HEK293 (cell line): ENCODE measurements around the gene RASD2.

ENCODE experiments used
- CTCF ChIA-PET: fragments of 350-600 bp; formaldehyde crosslinking; extraction: SDS; loops from one replicate; lab custom pipeline; 2021; ENCODE audit warnings: antibody characterized with exemption; lab: Yijun Ruan, JAX
- POLR2A ChIA-PET: fragments of 300-600 bp; formaldehyde crosslinking; extraction: SDS; loops from one replicate; lab custom pipeline; 2020; ENCODE audit warnings: antibody characterized with exemption, inconsistent platforms; lab: Yijun Ruan, JAX
- H3K27ac ChIP-seq: fragments of 200-500 bp; sonication (Bioruptor generic); 2 replicates; pipeline ENCODE4 v1.5.1; 2014; ENCODE audit warnings: low read depth, low read length, control low read depth, inconsistent platforms; ENCODE audit errors: extremely low read depth
- H3K36me3 ChIP-seq, 2 experiments: fragments of 200-500 bp in 1 of 2; sonication (Bioruptor generic) in 1 of 2; 1 replicate in 1 of 2; 2 replicates in 1 of 2; pipeline ENCODE4 v1.5.1; 2014 to 2017; ENCODE audit warnings: inconsistent platforms in 2 of 2, low read length in 2 of 2; ENCODE audit not compliant: control insufficient read depth in 2 of 2, insufficient read depth in 1 of 2
- H3K4me1 ChIP-seq: fragments of 200-500 bp; sonication (Bioruptor generic); 2 replicates; pipeline ENCODE4 v1.5.1; 2014; ENCODE audit warnings: mild to moderate bottlenecking, low read length, inconsistent platforms; ENCODE audit not compliant: control insufficient read depth, insufficient read depth
- H3K4me3 ChIP-seq: 2 replicates; pipeline ENCODE4 v1.5.1; 2011; ENCODE audit warnings: low read depth, mild to moderate bottlenecking, control low read depth, low read length, moderate library complexity
- H3K9me3 ChIP-seq: fragments of 200-500 bp; sonication (Bioruptor generic); 2 replicates; pipeline ENCODE4 v1.5.1; 2014; ENCODE audit warnings: low read depth, low read length, inconsistent platforms; ENCODE audit not compliant: control insufficient read depth, insufficient read depth
- EGR2 ChIP-seq: fragments of 450-650 bp; formaldehyde crosslinking; IDR thresholded peaks from 2 replicates; pipeline ENCODE4 v1.5.1; 2016; ENCODE audit warnings: low read depth, missing biosample characterization, missing genetic modification characterization
- GLI2 ChIP-seq: fragments of 450-650 bp; formaldehyde crosslinking; IDR thresholded peaks from 2 replicates; pipeline ENCODE4; 2017; ENCODE audit warnings: missing biosample characterization, missing genetic modification characterization, low read depth, borderline replicate concordance
- SP2 ChIP-seq: fragments of 450-650 bp; formaldehyde crosslinking; IDR thresholded peaks from 2 replicates; pipeline ENCODE4 v1.5.1; 2016; ENCODE audit warnings: missing biosample characterization, missing genetic modification characterization
- SP7 ChIP-seq: fragments of 450-650 bp; formaldehyde crosslinking; IDR thresholded peaks from 2 replicates; pipeline ENCODE4 v1.5.1; 2016; ENCODE audit warnings: missing biosample characterization, missing genetic modification characterization
- WT1 ChIP-seq: fragments of 450-650 bp; formaldehyde crosslinking; IDR thresholded peaks from 2 replicates; pipeline ENCODE4 v1.5.1; 2016; ENCODE audit warnings: missing biosample characterization, missing genetic modification characterization
- YY2 ChIP-seq: fragments of 450-650 bp; formaldehyde crosslinking; IDR thresholded peaks from 2 replicates; pipeline ENCODE4 v1.5.1; 2016; ENCODE audit warnings: missing biosample characterization, missing genetic modification characterization
- ZBTB49 ChIP-seq: fragments of 450-650 bp; formaldehyde crosslinking; IDR thresholded peaks from 2 replicates; pipeline ENCODE4 v1.5.1; 2016; ENCODE audit warnings: missing biosample characterization, missing genetic modification characterization, low read depth
- ZBTB8A ChIP-seq: fragments of 450-650 bp; formaldehyde crosslinking; IDR thresholded peaks from 2 replicates; pipeline ENCODE4 v1.5.1; 2016; ENCODE audit warnings: missing biosample characterization, missing genetic modification characterization
- ZEB2 ChIP-seq: fragments of 450-650 bp; formaldehyde crosslinking; IDR thresholded peaks from 2 replicates; pipeline ENCODE4 v1.5.1; 2016; ENCODE audit warnings: missing biosample characterization, missing genetic modification characterization
- ZFHX2 ChIP-seq: fragments of 450-650 bp; formaldehyde crosslinking; conservative IDR thresholded peaks from 2 replicates; pipeline ENCODE4 v1.5.1; 2016; ENCODE audit warnings: missing biosample characterization, missing genetic modification characterization
- ZNF184 ChIP-seq: fragments of 450-650 bp; IDR thresholded peaks from 2 replicates; pipeline ENCODE4 v1.5.1; 2018; ENCODE audit warnings: missing biosample characterization, mild to moderate bottlenecking, missing genetic modification characterization
- ZNF239 ChIP-seq: fragments of 450-650 bp; formaldehyde crosslinking; IDR thresholded peaks from 2 replicates; pipeline ENCODE4 v1.5.1; 2016; ENCODE audit warnings: missing biosample characterization, missing genetic modification characterization
- ZNF26 ChIP-seq: fragments of 450-650 bp; formaldehyde crosslinking; IDR thresholded peaks from 2 replicates; pipeline ENCODE4 v1.5.1; 2016; ENCODE audit warnings: missing biosample characterization, missing genetic modification characterization
- ZNF292 ChIP-seq: fragments of 450-650 bp; formaldehyde crosslinking; IDR thresholded peaks from 2 replicates; pipeline ENCODE4 v1.5.1; 2016; ENCODE audit warnings: low read depth, missing biosample characterization, missing genetic modification characterization, borderline replicate concordance
- ZNF302 ChIP-seq: fragments of 450-650 bp; formaldehyde crosslinking; IDR thresholded peaks from 2 replicates; pipeline ENCODE4 v1.5.1; 2016; ENCODE audit warnings: missing biosample characterization, missing genetic modification characterization, low read depth
- ZNF354C ChIP-seq: fragments of 450-650 bp; formaldehyde crosslinking; IDR thresholded peaks from 2 replicates; pipeline ENCODE4 v1.5.1; 2016; ENCODE audit warnings: missing biosample characterization, missing genetic modification characterization, low read depth, borderline replicate concordance
- ZNF398 ChIP-seq: fragments of 450-650 bp; formaldehyde crosslinking; IDR thresholded peaks from 2 replicates; pipeline ENCODE4 v1.5.1; 2017; ENCODE audit warnings: missing biosample characterization, missing genetic modification characterization
- ZNF404 ChIP-seq: fragments of 450-650 bp; formaldehyde crosslinking; IDR thresholded peaks from 2 replicates; pipeline ENCODE4 v1.5.1; 2017; ENCODE audit warnings: missing biosample characterization, missing genetic modification characterization
- ZNF585B ChIP-seq: fragments of 450-650 bp; formaldehyde crosslinking; IDR thresholded peaks from 2 replicates; pipeline ENCODE4 v1.5.1; 2016; ENCODE audit warnings: missing biosample characterization, missing genetic modification characterization

Gene RASD2

GRCh38 chr22:35543702-35544101, 3.1 kb downstream of the RASD2 start:
- no peaks in the 10 kb centered on the region for H3K9me3 ChIP-seq
- CTCF ChIA-PET: interaction anchor here (0.7 kb wide), 1 partner anchor 72 kb away, joined by 7 read pairs; no protein-coding TSS in a partner anchor
- TF ChIP-seq ZNF184 (tag by site-specific recombination) (no peak), WT1 (tag by site-specific recombination) (peak; percentile 54; the same call in 1 of the 2 replicates)
- H3K4me1 ChIP-seq: no peaks in the 10 kb centered on the region; the same call in 1 of the 2 replicates
- no peak overlapping the region for H3K4me3 ChIP-seq
- no peak overlapping the region for H3K27ac ChIP-seq
- POLR2A ChIA-PET: no interaction called here
- H3K36me3 ChIP-seq: no peaks in the 10 kb centered on the region

GRCh38 chr22:35544189-35544588, 3.6 kb downstream of the RASD2 start:
- H3K27ac ChIP-seq: no peak overlapping the region
- no peaks in the 10 kb centered on the region; the same call in 1 of the 2 replicates for H3K4me1 ChIP-seq
- TF ChIP-seq ZNF26 (tag by site-specific recombination) (no peak), SP2 (tag by site-specific recombination) (peak; percentile 28; the same call in 1 of the 2 replicates), ZNF239 (tag by site-specific recombination) (no peak), GLI2 (no peak), ZBTB49 (no peak), ZNF302 (tag by site-specific recombination) (no peak), ZEB2 (tag by site-specific recombination) (no peak), ZNF398 (peak; percentile 56), SP7 (tag by site-specific recombination) (no peak), ZNF585B (tag by site-specific recombination) (no peak), EGR2 (tag by site-specific recombination) (0 out of 2 replicates have a peak, but pooled peaks have one; percentile 30), ZFHX2 (tag by site-specific recombination) (peak; percentile 42; the same call in 1 of the 2 replicates), ZNF354C (no peak), ZBTB8A (tag by site-specific recombination) (no peak), YY2 (tag by site-specific recombination) (no peak), ZNF404 (tag by site-specific recombination) (no peak), ZNF292 (tag by site-specific recombination) (no peak)
- H3K4me3 ChIP-seq: no peak overlapping the region
- POLR2A ChIA-PET: no interaction called here
- no peaks in the 10 kb centered on the region for H3K36me3 ChIP-seq
- H3K9me3 ChIP-seq: no peaks in the 10 kb centered on the region
- CTCF ChIA-PET: interaction anchor here (0.7 to 1.1 kb wide), 2 partner anchors 22 to 72 kb away, joined by 3 to 7 read pairs; no protein-coding TSS in a partner anchor
